Measurements from ENCODE around the gene GOSR2.

GRCh38 chr17:46916623-46917022, 6.3 kb upstream of the GOSR2 start:
- no peak for TF ChIP-seq CTCF (conservative IDR thresholded peaks at IDR 0.05 in 1 of 2, IDR thresholded peaks at IDR 0.05 in 1 of 2; ENCODE audit: extremely low read depth in 1 of 2, insufficient read depth in 1 of 2, low read depth in 1 of 2, low read length in 2 of 2)
- TF ChIP-seq EZH2 (IDR thresholded peaks at IDR 0.05; ENCODE audit: borderline replicate concordance, low read length): no peak

Data from mammary epithelial cell (primary cell).